ENCODE results near the gene CH25H. TPM values are rescaled to one million over a fixed set of nuclear protein-coding genes. Genes with fewer than 3 reads are reported as not detected.

CH25H gene
- total and polyA plus RNA-seq, 10 of the 15 experiments (the other 5 are each of a cell fraction or from before 2014, with no cell fraction given), result not detected

GRCh38 chr10:89242840-89243568 lies 35.9 kb upstream of the CH25H start (continued):
- TF ChIP-seq, protein P1, sequence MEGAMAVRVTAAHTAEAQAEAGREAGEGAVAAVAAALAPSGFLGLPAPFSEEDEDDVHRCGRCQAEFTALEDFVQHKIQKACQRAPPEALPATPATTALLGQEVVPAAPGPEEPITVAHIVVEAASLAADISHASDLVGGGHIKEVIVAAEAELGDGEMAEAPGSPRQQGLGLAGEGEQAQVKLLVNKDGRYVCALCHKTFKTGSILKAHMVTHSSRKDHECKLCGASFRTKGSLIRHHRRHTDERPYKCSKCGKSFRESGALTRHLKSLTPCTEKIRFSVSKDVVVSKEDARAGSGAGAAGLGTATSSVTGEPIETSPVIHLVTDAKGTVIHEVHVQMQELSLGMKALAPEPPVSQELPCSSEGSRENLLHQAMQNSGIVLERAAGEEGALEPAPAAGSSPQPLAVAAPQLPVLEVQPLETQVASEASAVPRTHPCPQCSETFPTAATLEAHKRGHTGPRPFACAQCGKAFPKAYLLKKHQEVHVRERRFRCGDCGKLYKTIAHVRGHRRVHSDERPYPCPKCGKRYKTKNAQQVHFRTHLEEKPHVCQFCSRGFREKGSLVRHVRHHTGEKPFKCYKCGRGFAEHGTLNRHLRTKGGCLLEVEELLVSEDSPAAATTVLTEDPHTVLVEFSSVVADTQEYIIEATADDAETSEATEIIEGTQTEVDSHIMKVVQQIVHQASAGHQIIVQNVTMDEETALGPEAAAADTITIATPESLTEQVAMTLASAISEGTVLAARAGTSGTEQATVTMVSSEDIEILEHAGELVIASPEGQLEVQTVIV (IDR thresholded peaks at IDR 0.05; ENCODE audit: borderline replicate concordance, partially characterized antibody), result no peak
- no peak for TF ChIP-seq ZNF384 (IDR thresholded peaks at IDR 0.05; ENCODE audit: borderline replicate concordance, low read depth, low read length)
- TF ChIP-seq STAT1 (conservative IDR thresholded peaks at IDR 0.05), result no peak
- TF ChIP-seq TAF1 (IDR thresholded peaks at IDR 0.05; ENCODE audit: borderline replicate concordance, low read depth, low read length), result no peak
- TF ChIP-seq, protein P2, sequence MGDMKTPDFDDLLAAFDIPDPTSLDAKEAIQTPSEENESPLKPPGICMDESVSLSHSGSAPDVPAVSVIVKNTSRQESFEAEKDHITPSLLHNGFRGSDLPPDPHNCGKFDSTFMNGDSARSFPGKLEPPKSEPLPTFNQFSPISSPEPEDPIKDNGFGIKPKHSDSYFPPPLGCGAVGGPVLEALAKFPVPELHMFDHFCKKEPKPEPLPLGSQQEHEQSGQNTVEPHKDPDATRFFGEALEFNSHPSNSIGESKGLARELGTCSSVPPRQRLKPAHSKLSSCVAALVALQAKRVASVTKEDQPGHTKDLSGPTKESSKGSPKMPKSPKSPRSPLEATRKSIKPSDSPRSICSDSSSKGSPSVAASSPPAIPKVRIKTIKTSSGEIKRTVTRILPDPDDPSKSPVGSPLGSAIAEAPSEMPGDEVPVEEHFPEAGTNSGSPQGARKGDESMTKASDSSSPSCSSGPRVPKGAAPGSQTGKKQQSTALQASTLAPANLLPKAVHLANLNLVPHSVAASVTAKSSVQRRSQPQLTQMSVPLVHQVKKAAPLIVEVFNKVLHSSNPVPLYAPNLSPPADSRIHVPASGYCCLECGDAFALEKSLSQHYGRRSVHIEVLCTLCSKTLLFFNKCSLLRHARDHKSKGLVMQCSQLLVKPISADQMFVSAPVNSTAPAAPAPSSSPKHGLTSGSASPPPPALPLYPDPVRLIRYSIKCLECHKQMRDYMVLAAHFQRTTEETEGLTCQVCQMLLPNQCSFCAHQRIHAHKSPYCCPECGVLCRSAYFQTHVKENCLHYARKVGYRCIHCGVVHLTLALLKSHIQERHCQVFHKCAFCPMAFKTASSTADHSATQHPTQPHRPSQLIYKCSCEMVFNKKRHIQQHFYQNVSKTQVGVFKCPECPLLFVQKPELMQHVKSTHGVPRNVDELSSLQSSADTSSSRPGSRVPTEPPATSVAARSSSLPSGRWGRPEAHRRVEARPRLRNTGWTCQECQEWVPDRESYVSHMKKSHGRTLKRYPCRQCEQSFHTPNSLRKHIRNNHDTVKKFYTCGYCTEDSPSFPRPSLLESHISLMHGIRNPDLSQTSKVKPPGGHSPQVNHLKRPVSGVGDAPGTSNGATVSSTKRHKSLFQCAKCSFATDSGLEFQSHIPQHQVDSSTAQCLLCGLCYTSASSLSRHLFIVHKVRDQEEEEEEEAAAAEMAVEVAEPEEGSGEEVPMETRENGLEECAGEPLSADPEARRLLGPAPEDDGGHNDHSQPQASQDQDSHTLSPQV (IDR thresholded peaks at IDR 0.05), result no peak
- no peak for TF ChIP-seq KDM1A (IDR thresholded peaks at IDR 0.05; ENCODE audit: borderline replicate concordance)
